ENCODE results near the gene TPRA1.
A peak's percentile ranks its signal among the peaks of the same experiment; 100 is the strongest.

The TPRA1 gene

GRCh38 chr3:127573912-127574311 lies 16.6 kb downstream of the TPRA1 start:
- Histone ChIP-seq H3K79me2 (ENCODE audit: insufficient read depth, low read length) (0 out of 2 replicates have a peak, but pooled peaks cover 3% of the 10 kb centered on the region), H3K27me3 (ENCODE audit: insufficient read depth, low read length, poor library complexity) (no peaks in the 10 kb centered on the region), H3K36me3 (ENCODE audit: insufficient read depth, low read length) (peaks cover 58% of the 10 kb centered on the region), H3K27ac (ENCODE audit: low read length) (no peak overlapping the region), H3K4me1 (ENCODE audit: insufficient read depth, low read length) (peaks cover 8% of the 10 kb centered on the region), H2AFZ (ENCODE audit: low read depth, low read length) (no peak overlapping the region), H3K9me3 (ENCODE audit: insufficient read depth, low read length, severe bottlenecking) (no peaks in the 10 kb centered on the region), H3K9ac (ENCODE audit: low read depth, low read length) (no peak overlapping the region), H4K20me1 (ENCODE audit: insufficient read depth, low read length) (peaks cover 37% of the 10 kb centered on the region), H3K4me3 (ENCODE audit: low read depth in 1 of 2, low read length in 2 of 2) (no peak overlapping the region), H3K4me2 (ENCODE audit: insufficient read depth, low read length) (no peak overlapping the region)
- DNase-seq (no peak), ATAC-seq (ENCODE audit: insufficient read depth, low read depth) (no peak)
- no peak for TF ChIP-seq EZH2 (IDR thresholded peaks at IDR 0.05; ENCODE audit: borderline replicate concordance, low read depth, low read length, severe bottlenecking)
- TF ChIP-seq CTCF (IDR thresholded peaks at IDR 0.05; ENCODE audit: borderline replicate concordance, extremely low read depth, low read length, poor library complexity, severe bottlenecking): peak; percentile 3

- TF ChIP-seq EZH2 (IDR thresholded peaks at IDR 0.05; ENCODE audit: borderline replicate concordance, low read depth, low read length, severe bottlenecking) (no peak), CTCF (IDR thresholded peaks at IDR 0.05; ENCODE audit: borderline replicate concordance, extremely low read depth, low read length, poor library complexity, severe bottlenecking) (no peak)
- Histone ChIP-seq H3K4me1 (ENCODE audit: insufficient read depth, low read length) (peaks cover 8% of the 10 kb centered on the region), H2AFZ (ENCODE audit: low read depth, low read length) (no peak overlapping the region), H3K79me2 (ENCODE audit: insufficient read depth, low read length) (0 out of 2 replicates have a peak, but pooled peaks cover under 1% of the 10 kb centered on the region), H3K36me3 (ENCODE audit: insufficient read depth, low read length) (peaks cover 57% of the 10 kb centered on the region), H3K4me3 (ENCODE audit: low read depth in 1 of 2, low read length in 2 of 2) (no peak overlapping the region), H4K20me1 (ENCODE audit: insufficient read depth, low read length) (peaks cover 39% of the 10 kb centered on the region), H3K27ac (ENCODE audit: low read length) (no peak overlapping the region), H3K9ac (ENCODE audit: low read depth, low read length) (no peak overlapping the region), H3K27me3 (ENCODE audit: insufficient read depth, low read length, poor library complexity) (no peaks in the 10 kb centered on the region), H3K9me3 (ENCODE audit: insufficient read depth, low read length, severe bottlenecking) (no peaks in the 10 kb centered on the region), H3K4me2 (ENCODE audit: insufficient read depth, low read length) (no peak overlapping the region)
- DNase-seq (no peak), ATAC-seq (ENCODE audit: insufficient read depth, low read depth) (no peak)
These were observed 17.1 kb downstream of the TPRA1 start for GRCh38 chr3:127573401-127573800.

GRCh38 chr3:127572735-127573134 lies 17.8 kb downstream of the TPRA1 start:
- Histone ChIP-seq H3K4me3 (ENCODE audit: low read depth in 1 of 2, low read length in 2 of 2) (no peak overlapping the region), H2AFZ (ENCODE audit: low read depth, low read length) (no peak overlapping the region), H3K4me2 (ENCODE audit: insufficient read depth, low read length) (no peak overlapping the region), H3K9ac (ENCODE audit: low read depth, low read length) (no peak overlapping the region), H4K20me1 (ENCODE audit: insufficient read depth, low read length) (peaks cover 35% of the 10 kb centered on the region), H3K27me3 (ENCODE audit: insufficient read depth, low read length, poor library complexity) (no peaks in the 10 kb centered on the region), H3K9me3 (ENCODE audit: insufficient read depth, low read length, severe bottlenecking) (no peaks in the 10 kb centered on the region), H3K36me3 (ENCODE audit: insufficient read depth, low read length) (peaks cover 50% of the 10 kb centered on the region), H3K27ac (ENCODE audit: low read length) (no peak overlapping the region), H3K4me1 (ENCODE audit: insufficient read depth, low read length) (peaks cover 8% of the 10 kb centered on the region), H3K79me2 (ENCODE audit: insufficient read depth, low read length) (no peaks in the 10 kb centered on the region)
- TF ChIP-seq EZH2 (IDR thresholded peaks at IDR 0.05; ENCODE audit: borderline replicate concordance, low read depth, low read length, severe bottlenecking) (no peak), CTCF (IDR thresholded peaks at IDR 0.05; ENCODE audit: borderline replicate concordance, extremely low read depth, low read length, poor library complexity, severe bottlenecking) (no peak)
- DNase-seq (no peak), ATAC-seq (ENCODE audit: insufficient read depth, low read depth) (no peak)

GRCh38 chr3:127572186-127572585 lies 18.3 kb downstream of the TPRA1 start:
- Histone ChIP-seq H3K27me3 (ENCODE audit: insufficient read depth, low read length, poor library complexity) (no peaks in the 10 kb centered on the region), H3K4me2 (ENCODE audit: insufficient read depth, low read length) (no peak overlapping the region), H3K9ac (ENCODE audit: low read depth, low read length) (no peak overlapping the region), H3K4me1 (ENCODE audit: insufficient read depth, low read length) (peaks cover 8% of the 10 kb centered on the region), H3K9me3 (ENCODE audit: insufficient read depth, low read length, severe bottlenecking) (no peaks in the 10 kb centered on the region), H3K27ac (ENCODE audit: low read length) (no peak overlapping the region), H4K20me1 (ENCODE audit: insufficient read depth, low read length) (peaks cover 30% of the 10 kb centered on the region), H3K36me3 (ENCODE audit: insufficient read depth, low read length) (peaks cover 45% of the 10 kb centered on the region), H2AFZ (ENCODE audit: low read depth, low read length) (no peak overlapping the region), H3K4me3 (ENCODE audit: low read depth in 1 of 2, low read length in 2 of 2) (no peak overlapping the region), H3K79me2 (ENCODE audit: insufficient read depth, low read length) (no peaks in the 10 kb centered on the region)
- ATAC-seq (ENCODE audit: insufficient read depth, low read depth) (no peak), DNase-seq (no peak)
- TF ChIP-seq EZH2 (IDR thresholded peaks at IDR 0.05; ENCODE audit: borderline replicate concordance, low read depth, low read length, severe bottlenecking) (no peak), CTCF (IDR thresholded peaks at IDR 0.05; ENCODE audit: borderline replicate concordance, extremely low read depth, low read length, poor library complexity, severe bottlenecking) (no peak)
